ENCODE data around the gene SPPL2B. TPM values are rescaled to one million over a fixed set of nuclear protein-coding genes. Genes with fewer than 3 reads are reported as not detected.

The SPPL2B gene
- total RNA-seq, 6 experiments from 2014 or later = 32.9 to 41.8 (median 33.9) TPM

GRCh38 chr19:2382530-2383222 is 54.2 kb downstream of the SPPL2B start:
- no peak overlapping the region for H3K27ac Mint-ChIP-seq
- H3K4me3 Mint-ChIP-seq = no peak overlapping the region
- peaks cover 14% of the 10 kb centered on the region for H3K4me1 Mint-ChIP-seq (ENCODE audit: low read depth)
- H3K36me3 Mint-ChIP-seq (ENCODE audit: low read depth) = peaks cover 11% of the 10 kb centered on the region
- DNase-seq = no peak
- H3K27me3 Mint-ChIP-seq (ENCODE audit: insufficient read depth) = peaks cover 10% of the 10 kb centered on the region
- TF ChIP-seq CTCF (IDR thresholded peaks at IDR 0.05) = no peak
- peaks cover 25% of the 10 kb centered on the region for H3K9me3 Mint-ChIP-seq

- Mint-ChIP-seq H3K4me3 (peak overlapping the region; percentile 54), H3K9me3 (peaks cover 10% of the 10 kb centered on the region), H3K27ac (peak overlapping the region; percentile 59; the same call in 1 of the 2 replicates), H3K27me3 (ENCODE audit: insufficient read depth) (peaks cover 5% of the 10 kb centered on the region), H3K36me3 (ENCODE audit: low read depth) (peaks cover 6% of the 10 kb centered on the region), H3K4me1 (ENCODE audit: low read depth) (peaks cover 14% of the 10 kb centered on the region)
- DNase-seq = peak; percentile 80
- TF ChIP-seq CTCF (IDR thresholded peaks at IDR 0.05) = no peak
Measured at GRCh38 chr19:2385053-2385721, 56.7 kb downstream of the SPPL2B start.

- no peak for DNase-seq
- Mint-ChIP-seq H3K36me3 (ENCODE audit: low read depth) (no peaks in the 10 kb centered on the region), H3K27ac (no peak overlapping the region), H3K27me3 (ENCODE audit: insufficient read depth) (peaks cover 6% of the 10 kb centered on the region), H3K4me3 (no peak overlapping the region), H3K9me3 (no peaks in the 10 kb centered on the region), H3K4me1 (ENCODE audit: low read depth) (peaks cover 19% of the 10 kb centered on the region)
- TF ChIP-seq CTCF (IDR thresholded peaks at IDR 0.05) = no peak
Measured at GRCh38 chr19:2387367-2388288, 59.1 kb downstream of the SPPL2B start.

- Mint-ChIP-seq H3K36me3 (ENCODE audit: low read depth) (no peaks in the 10 kb centered on the region; the same call in 1 of the 2 replicates), H3K27me3 (ENCODE audit: insufficient read depth) (peaks cover 8% of the 10 kb centered on the region), H3K9me3 (peaks cover 8% of the 10 kb centered on the region; the same call in 1 of the 2 replicates), H3K27ac (no peak overlapping the region), H3K4me3 (no peak overlapping the region), H3K4me1 (ENCODE audit: low read depth) (peaks cover 12% of the 10 kb centered on the region)
- no peak for TF ChIP-seq CTCF (IDR thresholded peaks at IDR 0.05)
- no peak for DNase-seq
Measured at GRCh38 chr19:2389594-2389993, 61.1 kb downstream of the SPPL2B start.

- H3K27ac Mint-ChIP-seq = no peak overlapping the region
- peaks cover 10% of the 10 kb centered on the region for H3K27me3 Mint-ChIP-seq (ENCODE audit: insufficient read depth)
Measured at GRCh38 chr19:2391118-2391725, 62.7 kb downstream of the SPPL2B start.

More at GRCh38 chr19:2391118-2391725, 62.7 kb downstream of the SPPL2B start:
- H3K4me1 Mint-ChIP-seq (ENCODE audit: low read depth) = peaks cover 5% of the 10 kb centered on the region; the same call in 1 of the 2 replicates
- TF ChIP-seq CTCF (IDR thresholded peaks at IDR 0.05) = peak; percentile 92
- peaks cover 8% of the 10 kb centered on the region; the same call in 1 of the 2 replicates for H3K9me3 Mint-ChIP-seq
- no peaks in the 10 kb centered on the region; the same call in 1 of the 2 replicates for H3K36me3 Mint-ChIP-seq (ENCODE audit: low read depth)
- no peak overlapping the region for H3K4me3 Mint-ChIP-seq
- DNase-seq = peak; percentile 65

Measured in HFFc6 (cell line).